DOHH2 (cell line): ENCODE measurements around the gene TPRN.

Experiments
- H3F3A ChIP-seq: fragments of 200-600 bp; sonication (generic), shearing (Covaris generic); 2 replicates; pipeline ENCODE4 v1.6.0; 2016; ENCODE audit warnings: antibody characterized with exemption, mild to moderate bottlenecking; ENCODE audit not compliant: control insufficient read depth, insufficient read depth
- H3K27ac ChIP-seq: fragments of 200-600 bp; sonication (generic); 2 replicates; pipeline ENCODE4 v1.5.1; 2014; ENCODE audit warnings: low read depth, mild to moderate bottlenecking, low read length, moderate library complexity
- H3K27me3 ChIP-seq: fragments of 200-600 bp; sonication (generic); 2 replicates; pipeline ENCODE4 v1.6.1; 2014; ENCODE audit warnings: mild to moderate bottlenecking, low read length, mixed read lengths; ENCODE audit not compliant: control insufficient read depth
- H3K36me3 ChIP-seq: fragments of 200-600 bp; sonication (generic); 2 replicates; pipeline ENCODE4 v1.6.1; 2014; ENCODE audit warnings: mild to moderate bottlenecking, low read length, moderate library complexity, mixed read lengths; ENCODE audit not compliant: control insufficient read depth
- H3K4me1 ChIP-seq: fragments of 200-600 bp; sonication (generic); 2 replicates; pipeline ENCODE4 v1.6.1; 2014; ENCODE audit warnings: mild to moderate bottlenecking, low read length, mixed read lengths; ENCODE audit not compliant: control insufficient read depth
- H3K4me2 ChIP-seq: fragments of 200-600 bp; sonication (generic); 2 replicates; pipeline ENCODE4 v1.6.0; 2014; ENCODE audit warnings: mild to moderate bottlenecking, low read length, moderate library complexity
- H3K4me3 ChIP-seq: fragments of 200-600 bp; sonication (generic); 2 replicates; pipeline ENCODE4 v1.5.1; 2014; ENCODE audit warnings: mild to moderate bottlenecking, low read length, mixed read lengths
- H3K79me2 ChIP-seq: fragments of 200-600 bp; sonication (generic); 2 replicates; pipeline ENCODE4 v1.6.1; 2014; ENCODE audit warnings: mild to moderate bottlenecking, low read length, mixed read lengths; ENCODE audit not compliant: control insufficient read depth
- H3K9me2 ChIP-seq: fragments of 200-600 bp; sonication (generic); replicated peaks from 2 replicates; pipeline ENCODE4 v1.6.1; 2014; ENCODE audit warnings: mild to moderate bottlenecking, low read length, mixed read lengths; ENCODE audit not compliant: control insufficient read depth
- H3K9me3 ChIP-seq: fragments of 200-600 bp; sonication (generic); 2 replicates; pipeline ENCODE4 v1.6.1; 2014; ENCODE audit warnings: antibody characterized with exemption, low read length, mixed read lengths; ENCODE audit not compliant: control insufficient read depth, insufficient read depth
- H4K20me1 ChIP-seq: fragments of 200-600 bp; sonication (generic); 2 replicates; pipeline ENCODE4 v1.6.0; 2014; ENCODE audit warnings: low read depth, mild to moderate bottlenecking, antibody characterized with exemption, low read length, moderate library complexity; ENCODE audit not compliant: control insufficient read depth, insufficient read depth
- EZH2phosphoT487 ChIP-seq: fragments of 200-600 bp; sonication (generic); IDR thresholded peaks from 2 replicates; pipeline ENCODE4 v1.6.1; 2017; ENCODE audit warnings: borderline replicate concordance, mild to moderate bottlenecking, antibody characterized with exemption, low read length, moderate library complexity, mixed read lengths
- TF ChIP-seq, protein P1 (sequence below): fragments of 200-600 bp; sonication (generic); IDR thresholded peaks from one replicate; pipeline ENCODE4 v1.5.1; 2014; ENCODE audit warnings: antibody characterized with exemption, mild to moderate bottlenecking, low read depth, low read length; ENCODE audit not compliant: poor library complexity, severe bottlenecking

TPRN gene

DNA sequence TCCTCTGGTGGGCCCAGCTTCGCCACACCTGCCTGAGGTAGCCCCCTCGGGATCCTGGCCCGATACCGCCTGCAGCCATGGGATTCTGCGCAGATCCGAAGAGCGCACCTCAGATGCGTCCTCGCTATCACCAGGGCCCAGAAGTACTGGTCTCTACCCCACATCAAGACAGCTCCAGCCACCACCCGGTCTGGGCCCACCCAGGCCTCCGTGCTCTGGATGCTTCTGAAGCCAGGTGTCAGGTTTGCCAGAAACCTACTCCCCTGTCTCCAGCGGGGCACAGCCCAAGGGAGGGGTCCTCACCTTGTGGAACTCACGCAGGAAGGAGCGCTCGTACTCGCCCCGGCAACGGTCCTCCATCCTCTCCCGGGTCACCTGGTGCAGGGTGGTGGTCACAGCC lies 14.6 kb downstream of the TPRN start:
- Histone ChIP-seq H3K4me1 (peaks cover 29% of the 10 kb centered on the region), H3K9me3 (no peaks in the 10 kb centered on the region), H3K79me2 (peaks cover 59% of the 10 kb centered on the region), H3K36me3 (peaks cover 60% of the 10 kb centered on the region), H3K27me3 (no peaks in the 10 kb centered on the region), H3K9me2 (no peaks in the 10 kb centered on the region), H3K4me3 (no peak overlapping the region), H4K20me1 (no peaks in the 10 kb centered on the region), H3K4me2 (peak overlapping the region; percentile 72; the same call in 1 of the 2 replicates), H3K27ac (no peak overlapping the region), H3F3A (no peaks in the 10 kb centered on the region)
- no peak for TF ChIP-seq EZH2phosphoT487
- TF ChIP-seq, protein P1, sequence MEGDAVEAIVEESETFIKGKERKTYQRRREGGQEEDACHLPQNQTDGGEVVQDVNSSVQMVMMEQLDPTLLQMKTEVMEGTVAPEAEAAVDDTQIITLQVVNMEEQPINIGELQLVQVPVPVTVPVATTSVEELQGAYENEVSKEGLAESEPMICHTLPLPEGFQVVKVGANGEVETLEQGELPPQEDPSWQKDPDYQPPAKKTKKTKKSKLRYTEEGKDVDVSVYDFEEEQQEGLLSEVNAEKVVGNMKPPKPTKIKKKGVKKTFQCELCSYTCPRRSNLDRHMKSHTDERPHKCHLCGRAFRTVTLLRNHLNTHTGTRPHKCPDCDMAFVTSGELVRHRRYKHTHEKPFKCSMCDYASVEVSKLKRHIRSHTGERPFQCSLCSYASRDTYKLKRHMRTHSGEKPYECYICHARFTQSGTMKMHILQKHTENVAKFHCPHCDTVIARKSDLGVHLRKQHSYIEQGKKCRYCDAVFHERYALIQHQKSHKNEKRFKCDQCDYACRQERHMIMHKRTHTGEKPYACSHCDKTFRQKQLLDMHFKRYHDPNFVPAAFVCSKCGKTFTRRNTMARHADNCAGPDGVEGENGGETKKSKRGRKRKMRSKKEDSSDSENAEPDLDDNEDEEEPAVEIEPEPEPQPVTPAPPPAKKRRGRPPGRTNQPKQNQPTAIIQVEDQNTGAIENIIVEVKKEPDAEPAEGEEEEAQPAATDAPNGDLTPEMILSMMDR: no peak

DNA sequence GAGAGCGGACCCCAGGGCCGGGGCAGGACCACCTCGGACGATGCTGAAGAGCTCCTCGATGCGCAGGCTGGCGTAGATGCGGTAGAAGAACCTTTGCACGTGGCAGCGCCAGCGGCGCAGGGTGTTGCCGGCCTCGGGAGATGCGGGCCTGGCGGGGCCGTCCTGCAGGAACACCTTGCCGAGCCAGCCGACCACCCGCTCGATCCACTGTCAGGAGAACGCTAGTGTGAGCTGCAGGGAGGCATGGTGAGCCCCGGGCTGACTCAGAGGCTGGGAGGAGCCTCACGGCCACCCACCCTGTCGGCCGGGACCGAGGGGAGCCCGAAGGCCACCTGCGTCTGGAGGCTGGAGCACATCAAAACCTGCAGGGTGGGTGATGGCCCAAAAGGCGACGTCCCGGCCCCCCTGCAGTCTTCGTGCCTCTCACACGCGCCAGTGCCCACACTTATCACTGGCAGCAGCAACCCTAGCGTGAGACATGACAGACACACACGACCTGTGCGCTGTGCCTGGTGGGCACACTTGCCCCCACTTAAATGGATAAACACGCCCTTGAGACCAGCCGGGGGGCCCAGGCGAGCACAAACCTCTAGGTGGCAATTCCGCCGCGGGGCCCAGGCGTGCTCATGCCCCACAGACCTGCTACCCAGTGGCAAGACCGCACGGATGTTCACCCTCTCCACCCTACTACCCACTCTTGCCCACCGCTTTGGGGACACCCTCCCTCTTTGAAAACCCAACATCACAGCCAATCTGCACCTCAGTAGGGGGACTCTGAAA lies 15.5 kb downstream of the TPRN start:
- Histone ChIP-seq H4K20me1 (no peaks in the 10 kb centered on the region), H3K36me3 (peaks cover 60% of the 10 kb centered on the region), H3K27ac (no peak overlapping the region), H3K79me2 (peaks cover 50% of the 10 kb centered on the region), H3K4me1 (peaks cover 24% of the 10 kb centered on the region), H3K9me3 (no peaks in the 10 kb centered on the region), H3K9me2 (no peaks in the 10 kb centered on the region), H3F3A (no peaks in the 10 kb centered on the region), H3K4me2 (no peak overlapping the region), H3K27me3 (no peaks in the 10 kb centered on the region), H3K4me3 (no peak overlapping the region)
- TF ChIP-seq, protein P1: no peak
- no peak for TF ChIP-seq EZH2phosphoT487

DNA sequence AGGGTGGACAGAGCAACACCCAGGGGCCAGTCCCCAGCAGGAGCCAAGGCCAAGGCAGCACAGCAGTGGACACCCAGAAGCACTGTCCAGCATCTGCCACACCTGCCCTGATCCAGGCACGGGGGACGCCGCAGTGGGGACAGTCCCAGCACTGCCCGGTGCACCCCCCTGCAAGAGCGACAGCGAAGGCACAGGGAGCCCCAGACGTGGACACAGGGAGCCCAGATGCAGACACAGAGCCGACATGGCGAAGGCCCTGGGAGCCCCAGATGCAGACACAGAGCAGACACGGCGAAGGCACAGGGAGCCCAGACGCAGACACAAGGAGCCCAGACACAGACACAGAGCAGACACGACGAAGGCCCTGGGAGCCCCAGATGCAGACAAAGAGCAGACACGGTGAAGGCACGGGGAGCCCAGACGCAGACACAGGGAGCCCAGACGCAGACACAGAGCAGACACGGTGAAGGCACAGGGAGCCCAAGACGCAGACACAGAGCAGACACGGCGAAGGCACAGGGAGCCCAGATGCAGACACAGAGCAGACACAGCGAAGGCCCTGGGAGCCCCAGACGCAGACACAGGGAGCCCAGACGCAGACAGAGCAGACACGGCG lies 16.5 kb downstream of the TPRN start:
- peaks cover 58% of the 10 kb centered on the region for H3K36me3 ChIP-seq
- TF ChIP-seq, protein P1: no peak
- no peak for TF ChIP-seq EZH2phosphoT487
- H3K9me3 ChIP-seq: no peaks in the 10 kb centered on the region
- H3K27me3 ChIP-seq: no peaks in the 10 kb centered on the region
- no peak overlapping the region for H3K27ac ChIP-seq
- H3K4me1 ChIP-seq: peaks cover 16% of the 10 kb centered on the region
- H3K9me2 ChIP-seq: no peaks in the 10 kb centered on the region
- H3K4me2 ChIP-seq: no peak overlapping the region
- H3K4me3 ChIP-seq: no peak overlapping the region
- H3K79me2 ChIP-seq: peaks cover 41% of the 10 kb centered on the region
- no peaks in the 10 kb centered on the region for H4K20me1 ChIP-seq
- no peaks in the 10 kb centered on the region for H3F3A ChIP-seq
